Panc1 (cell line): ENCODE measurements around the gene OR8B8.

Experiments
- POLR2AphosphoS5 ChIP-seq: IDR thresholded peaks from 2 replicates; pipeline ENCODE4 v1.6.1; 2012; ENCODE audit warnings: mild to moderate bottlenecking, low read depth, low read length, moderate library complexity
- TCF7L2 ChIP-seq: IDR thresholded peaks from 2 replicates; pipeline ENCODE4 v1.6.1; 2011; ENCODE audit warnings: mild to moderate bottlenecking, low read depth, low read length, inconsistent platforms
- TF ChIP-seq, protein P1 (sequence below): fragments of 450-650 bp; IDR thresholded peaks from 2 replicates; pipeline ENCODE4 v1.5.1; 2017; ENCODE audit warnings: mild to moderate bottlenecking
- TF ChIP-seq, protein P2 (sequence below), 2 experiments: IDR thresholded peaks; 2 replicates each; pipeline ENCODE4 v1.6.1; 2011 to 2012; ENCODE audit warnings: low read depth in 2 of 2, control low read depth in 1 of 2, low read length in 1 of 2, mild to moderate bottlenecking in 1 of 2, moderate library complexity in 1 of 2; ENCODE audit not compliant: insufficient read depth in 1 of 2

DNA sequence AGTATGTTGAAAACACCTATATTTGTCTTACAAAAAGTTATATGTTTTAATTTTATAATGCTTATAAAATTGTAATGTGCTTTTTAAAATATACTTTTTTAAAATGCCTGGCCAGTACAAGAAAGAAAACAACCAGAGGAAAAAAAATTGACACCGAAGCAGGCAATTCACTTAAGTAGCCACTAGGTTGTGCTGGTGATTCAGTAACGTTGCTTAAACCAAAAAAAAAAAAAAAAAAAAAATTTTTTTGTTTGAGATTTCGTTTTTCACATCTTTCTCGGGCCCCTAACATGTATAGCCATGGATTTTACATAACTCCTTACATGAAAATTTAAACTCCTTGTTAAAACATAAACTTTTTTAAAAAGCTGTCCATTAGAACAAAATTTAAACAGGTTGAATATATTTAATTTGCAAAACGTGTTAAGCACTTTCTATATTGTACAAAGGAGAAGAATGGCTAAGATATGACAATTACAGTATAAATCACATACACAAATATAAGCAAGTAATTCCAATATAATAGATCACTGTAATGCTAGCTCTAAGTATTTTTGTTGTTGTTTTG lies 30.1 kb downstream of the OR8B8 start:
- TF ChIP-seq, protein P1, sequence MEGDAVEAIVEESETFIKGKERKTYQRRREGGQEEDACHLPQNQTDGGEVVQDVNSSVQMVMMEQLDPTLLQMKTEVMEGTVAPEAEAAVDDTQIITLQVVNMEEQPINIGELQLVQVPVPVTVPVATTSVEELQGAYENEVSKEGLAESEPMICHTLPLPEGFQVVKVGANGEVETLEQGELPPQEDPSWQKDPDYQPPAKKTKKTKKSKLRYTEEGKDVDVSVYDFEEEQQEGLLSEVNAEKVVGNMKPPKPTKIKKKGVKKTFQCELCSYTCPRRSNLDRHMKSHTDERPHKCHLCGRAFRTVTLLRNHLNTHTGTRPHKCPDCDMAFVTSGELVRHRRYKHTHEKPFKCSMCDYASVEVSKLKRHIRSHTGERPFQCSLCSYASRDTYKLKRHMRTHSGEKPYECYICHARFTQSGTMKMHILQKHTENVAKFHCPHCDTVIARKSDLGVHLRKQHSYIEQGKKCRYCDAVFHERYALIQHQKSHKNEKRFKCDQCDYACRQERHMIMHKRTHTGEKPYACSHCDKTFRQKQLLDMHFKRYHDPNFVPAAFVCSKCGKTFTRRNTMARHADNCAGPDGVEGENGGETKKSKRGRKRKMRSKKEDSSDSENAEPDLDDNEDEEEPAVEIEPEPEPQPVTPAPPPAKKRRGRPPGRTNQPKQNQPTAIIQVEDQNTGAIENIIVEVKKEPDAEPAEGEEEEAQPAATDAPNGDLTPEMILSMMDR: peak; percentile 78; the same call in 1 of the 2 replicates
- TF ChIP-seq POLR2AphosphoS5 (no peak), TCF7L2 (no peak)
- TF ChIP-seq, protein P2, sequence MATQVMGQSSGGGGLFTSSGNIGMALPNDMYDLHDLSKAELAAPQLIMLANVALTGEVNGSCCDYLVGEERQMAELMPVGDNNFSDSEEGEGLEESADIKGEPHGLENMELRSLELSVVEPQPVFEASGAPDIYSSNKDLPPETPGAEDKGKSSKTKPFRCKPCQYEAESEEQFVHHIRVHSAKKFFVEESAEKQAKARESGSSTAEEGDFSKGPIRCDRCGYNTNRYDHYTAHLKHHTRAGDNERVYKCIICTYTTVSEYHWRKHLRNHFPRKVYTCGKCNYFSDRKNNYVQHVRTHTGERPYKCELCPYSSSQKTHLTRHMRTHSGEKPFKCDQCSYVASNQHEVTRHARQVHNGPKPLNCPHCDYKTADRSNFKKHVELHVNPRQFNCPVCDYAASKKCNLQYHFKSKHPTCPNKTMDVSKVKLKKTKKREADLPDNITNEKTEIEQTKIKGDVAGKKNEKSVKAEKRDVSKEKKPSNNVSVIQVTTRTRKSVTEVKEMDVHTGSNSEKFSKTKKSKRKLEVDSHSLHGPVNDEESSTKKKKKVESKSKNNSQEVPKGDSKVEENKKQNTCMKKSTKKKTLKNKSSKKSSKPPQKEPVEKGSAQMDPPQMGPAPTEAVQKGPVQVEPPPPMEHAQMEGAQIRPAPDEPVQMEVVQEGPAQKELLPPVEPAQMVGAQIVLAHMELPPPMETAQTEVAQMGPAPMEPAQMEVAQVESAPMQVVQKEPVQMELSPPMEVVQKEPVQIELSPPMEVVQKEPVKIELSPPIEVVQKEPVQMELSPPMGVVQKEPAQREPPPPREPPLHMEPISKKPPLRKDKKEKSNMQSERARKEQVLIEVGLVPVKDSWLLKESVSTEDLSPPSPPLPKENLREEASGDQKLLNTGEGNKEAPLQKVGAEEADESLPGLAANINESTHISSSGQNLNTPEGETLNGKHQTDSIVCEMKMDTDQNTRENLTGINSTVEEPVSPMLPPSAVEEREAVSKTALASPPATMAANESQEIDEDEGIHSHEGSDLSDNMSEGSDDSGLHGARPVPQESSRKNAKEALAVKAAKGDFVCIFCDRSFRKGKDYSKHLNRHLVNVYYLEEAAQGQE (IDR thresholded peaks at IDR 0.05; ENCODE audit: insufficient read depth in 1 of 2, low read depth in 2 of 2, low read length in 1 of 2): no peak
